HG03378 (cell line): ENCODE results near the gene FOXO3.
"Not testable (repeated sequence)": the region's sequence is repeated elsewhere in the genome, so short reads cannot be mapped to it uniquely, and the experiment has no call there.

Source experiments
- ATAC-seq: cut with Tn5 transposase; IDR thresholded peaks from one replicate; pipeline ENCODE4 v1.9.1; 2021; ENCODE audit warnings: mild to moderate bottlenecking, moderate library complexity; ENCODE audit not compliant: unreplicated experiment

Gene FOXO3

GRCh38 chr6:108655806-108656651 lies 95.3 kb downstream of the FOXO3 start:
- no peak for ATAC-seq

DNA sequence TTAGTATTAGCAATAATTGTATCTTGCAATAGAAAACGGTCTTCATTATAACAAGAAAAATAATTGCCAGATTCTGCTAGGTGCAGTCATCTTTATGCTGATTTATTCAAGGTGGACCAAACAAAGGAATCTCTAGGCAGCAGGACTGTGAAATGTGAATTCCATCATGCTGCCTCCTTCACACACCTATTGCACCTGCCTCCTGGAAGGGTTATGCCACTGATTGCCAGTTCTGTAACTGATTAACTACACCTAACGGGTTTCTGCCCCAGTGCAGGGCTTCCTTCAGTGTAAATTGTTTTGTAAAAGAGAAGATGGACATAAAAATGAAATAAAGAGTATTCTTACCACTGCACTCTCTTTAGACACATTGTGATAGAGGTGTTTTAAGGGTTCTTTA lies 96.1 kb downstream of the FOXO3 start:
- no peak for ATAC-seq

- ATAC-seq: no peak
These were observed 97.5 kb downstream of the FOXO3 start for GRCh38 chr6:108658174-108658573.

DNA sequence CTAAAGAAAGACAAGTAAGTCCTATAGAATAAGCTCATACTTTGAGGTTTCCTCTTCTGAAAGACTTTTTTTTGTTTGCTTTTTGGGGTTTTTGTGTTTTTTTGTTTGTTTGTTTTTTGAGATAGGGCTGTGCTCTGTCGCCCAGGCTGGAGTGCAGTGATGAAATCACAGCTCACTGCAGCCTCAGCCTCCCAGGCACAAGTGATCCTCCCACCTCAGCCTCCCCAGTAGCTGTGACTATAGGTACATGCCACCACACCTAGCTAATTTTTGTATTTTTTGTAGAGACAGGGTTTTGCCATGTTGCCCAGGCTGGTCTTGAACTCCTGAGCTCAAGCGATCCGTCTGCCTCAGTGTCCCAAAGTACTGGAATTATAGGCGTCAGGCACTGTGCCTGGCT lies 98.1 kb downstream of the FOXO3 start:
- not testable (repeated sequence) for ATAC-seq

DNA sequence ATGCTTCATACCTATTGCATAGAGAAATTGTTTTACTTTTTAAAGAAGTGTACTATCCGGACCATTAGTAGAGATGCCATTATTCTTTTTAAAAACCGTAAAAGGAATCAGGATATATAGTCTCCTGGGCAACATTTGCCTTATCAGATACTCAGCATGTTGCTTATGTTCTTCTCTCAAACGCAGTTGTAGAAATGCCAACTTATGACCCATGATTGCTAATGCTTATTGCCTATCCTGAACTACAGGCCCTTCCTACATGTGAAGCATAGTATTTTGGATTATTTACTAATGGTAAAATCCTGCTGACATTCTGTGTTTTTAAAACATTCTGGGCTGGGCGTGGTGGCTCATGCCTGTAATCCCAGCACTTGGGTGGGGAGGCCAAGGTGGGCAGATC lies 99.5 kb downstream of the FOXO3 start:
- ATAC-seq: no peak

DNA sequence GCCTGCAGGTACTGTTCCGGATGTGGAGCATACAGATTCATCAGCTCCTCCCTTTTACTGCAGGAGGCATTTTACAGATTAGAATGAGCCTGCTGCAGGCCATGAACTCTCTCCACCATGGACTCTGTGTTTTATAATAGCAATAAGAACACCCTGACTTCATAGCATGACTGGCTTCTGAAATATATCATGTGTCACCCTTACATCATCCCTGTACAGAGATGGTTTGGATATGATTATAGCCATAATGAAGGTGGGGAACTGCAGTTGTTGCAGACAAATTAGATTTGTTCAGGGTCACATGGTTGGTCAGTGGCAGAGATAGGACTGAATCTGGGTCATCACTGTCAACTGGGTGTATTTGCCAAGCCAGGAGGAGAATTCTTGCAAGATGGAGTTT lies 100.7 kb downstream of the FOXO3 start:
- ATAC-seq: no peak

- no peak for ATAC-seq
These were observed 101.3 kb downstream of the FOXO3 start for GRCh38 chr6:108661982-108662381.

DNA sequence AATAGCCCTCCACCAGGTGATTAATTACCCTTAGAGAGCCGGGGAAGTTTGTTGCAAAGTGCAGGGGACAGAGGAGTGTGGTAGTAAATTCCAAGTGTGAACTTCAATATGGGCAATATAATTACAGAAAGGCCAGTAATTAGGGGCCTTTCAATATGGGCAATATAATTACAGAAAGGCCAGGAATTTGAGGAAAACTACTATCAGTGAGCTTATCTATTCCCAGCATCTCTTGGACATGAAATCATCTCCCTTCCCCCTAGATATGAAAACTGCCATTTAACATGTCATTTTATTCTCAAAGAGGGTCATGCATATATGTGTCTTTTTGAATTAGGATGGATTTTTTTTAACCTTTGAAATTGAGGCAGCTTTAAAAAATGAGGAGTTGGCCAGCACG lies 102.0 kb downstream of the FOXO3 start:
- no peak for ATAC-seq

GRCh38 chr6:108663494-108664064 lies 102.9 kb downstream of the FOXO3 start:
- ATAC-seq: not testable (repeated sequence)

DNA sequence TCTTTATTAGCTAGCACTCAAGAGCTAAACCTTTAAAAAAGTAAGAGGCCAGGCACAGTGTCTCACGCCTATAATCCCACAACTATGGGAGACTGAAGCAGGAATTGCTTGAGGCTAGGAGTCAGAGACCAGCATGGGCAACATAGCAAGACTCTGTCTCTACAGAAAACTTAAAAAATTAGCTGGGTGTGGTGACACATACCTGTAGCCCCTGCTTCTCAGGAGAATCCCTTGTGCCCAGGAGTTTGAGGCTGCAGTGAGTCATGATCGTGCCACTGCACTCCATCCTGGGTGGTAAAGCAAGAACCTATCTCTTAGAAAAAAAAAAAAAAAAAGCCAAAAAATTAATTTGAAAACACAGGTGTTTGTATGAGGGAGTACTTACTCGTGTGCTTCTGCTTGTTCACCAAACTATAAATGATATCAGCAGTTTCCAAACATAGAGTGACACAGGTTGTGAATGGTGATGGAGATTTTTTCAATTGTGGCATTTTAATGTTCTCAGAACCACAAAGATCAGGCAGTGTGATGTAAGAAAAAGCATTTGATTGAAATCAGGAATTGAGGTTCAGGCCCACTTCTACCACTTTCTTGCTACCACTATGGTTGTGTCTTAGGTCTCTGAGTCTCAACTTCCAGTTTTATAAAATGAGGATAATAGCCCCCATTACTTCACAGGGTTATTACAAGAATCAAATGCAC lies 104.9 kb downstream of the FOXO3 start:
- ATAC-seq: no peak

DNA sequence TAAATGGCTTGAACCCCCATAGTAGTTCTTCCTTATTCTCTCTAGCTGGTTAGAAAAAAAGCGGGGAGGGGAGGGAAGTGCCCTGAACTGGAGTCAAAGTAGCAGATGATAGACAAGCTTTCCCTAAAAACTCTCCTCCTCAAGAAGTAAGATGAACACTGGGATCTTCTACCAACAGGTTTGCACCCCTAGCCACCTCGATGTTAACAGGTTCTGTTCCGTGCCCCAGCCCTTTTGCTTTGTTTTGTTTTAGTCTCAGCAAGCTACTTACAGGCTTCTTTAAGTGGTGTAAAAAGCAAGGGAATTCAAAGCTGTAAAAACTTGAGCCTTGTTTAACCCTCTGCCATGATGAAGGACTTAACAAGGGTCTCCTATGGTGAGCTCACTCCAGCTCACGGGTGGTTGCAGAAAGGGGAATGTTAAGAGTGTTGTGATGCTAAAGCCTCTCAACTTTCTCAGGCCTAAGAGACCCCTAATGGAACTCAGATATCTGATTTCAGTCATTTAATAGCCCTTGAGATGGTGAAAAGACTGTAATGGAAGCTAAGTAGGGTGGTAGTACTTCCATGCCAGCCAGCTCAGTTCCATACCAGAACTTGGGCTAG lies 106.0 kb downstream of the FOXO3 start:
- no peak for ATAC-seq

DNA sequence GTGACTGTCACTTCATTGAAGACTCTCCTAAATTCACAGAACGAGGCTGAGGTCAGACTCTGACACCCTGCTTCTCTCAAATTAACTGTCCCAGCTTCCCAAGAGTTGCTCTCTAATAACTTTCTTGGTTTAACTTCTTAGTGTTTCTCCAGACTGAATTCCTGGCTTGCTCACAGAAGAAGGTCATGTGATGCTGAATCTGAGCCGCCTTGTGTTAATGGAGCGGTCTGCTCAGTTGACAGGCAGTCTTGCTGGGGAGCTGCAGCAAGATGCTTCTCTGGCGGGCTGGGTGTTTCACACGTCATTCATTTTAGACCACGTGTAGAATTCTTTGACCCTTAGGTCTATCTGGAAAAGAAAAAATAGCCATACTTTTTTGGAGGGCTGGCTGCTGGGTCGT lies 107.3 kb downstream of the FOXO3 start:
- no peak for ATAC-seq

- ATAC-seq: no peak
These were observed 109.0 kb downstream of the FOXO3 start for GRCh38 chr6:108669673-108670072.

DNA sequence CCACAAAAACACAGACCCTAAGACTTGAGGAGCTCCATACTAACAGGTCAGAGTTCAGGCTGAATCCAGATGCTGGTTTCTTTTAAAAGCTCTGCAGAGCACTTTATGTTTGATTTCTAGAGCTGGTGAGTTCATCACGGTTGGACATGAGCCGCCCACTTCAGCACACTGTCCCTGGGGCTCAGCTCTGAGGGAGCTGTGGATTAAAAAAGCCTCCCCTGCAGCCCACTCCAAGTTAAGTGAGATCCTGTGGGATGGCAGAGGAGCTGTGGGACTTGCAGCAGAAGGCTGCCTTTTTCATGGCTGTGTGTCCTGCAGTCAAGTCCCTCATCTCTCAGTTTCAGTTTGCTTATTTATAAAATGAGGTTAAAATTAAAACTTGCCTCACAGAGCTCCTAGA lies 110.5 kb downstream of the FOXO3 start:
- ATAC-seq: no peak

DNA sequence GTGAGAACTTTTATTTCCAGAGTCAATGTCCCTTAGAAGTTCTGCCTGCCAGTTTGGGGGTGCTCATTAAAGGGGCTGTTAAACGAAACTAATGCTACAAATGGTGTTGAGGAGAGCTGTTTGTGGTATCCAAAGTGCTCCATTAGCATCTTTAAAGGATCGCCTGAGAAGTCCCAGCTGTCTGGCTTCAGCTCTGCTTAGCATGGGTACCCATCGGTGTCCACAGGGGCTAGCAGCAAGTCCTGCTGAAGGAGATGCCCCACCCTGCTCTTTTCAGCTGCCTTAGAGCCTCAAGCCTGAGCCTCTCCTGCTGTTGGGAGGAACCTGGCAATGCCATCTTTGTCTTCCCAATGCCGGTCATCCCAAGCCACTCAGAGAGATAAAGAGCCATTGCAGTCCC lies 111.1 kb downstream of the FOXO3 start:
- no peak for ATAC-seq

GRCh38 chr6:108672641-108673040 lies 111.9 kb downstream of the FOXO3 start:
- no peak for ATAC-seq

GRCh38 chr6:108673153-108673552 lies 112.4 kb downstream of the FOXO3 start:
- ATAC-seq: no peak

DNA sequence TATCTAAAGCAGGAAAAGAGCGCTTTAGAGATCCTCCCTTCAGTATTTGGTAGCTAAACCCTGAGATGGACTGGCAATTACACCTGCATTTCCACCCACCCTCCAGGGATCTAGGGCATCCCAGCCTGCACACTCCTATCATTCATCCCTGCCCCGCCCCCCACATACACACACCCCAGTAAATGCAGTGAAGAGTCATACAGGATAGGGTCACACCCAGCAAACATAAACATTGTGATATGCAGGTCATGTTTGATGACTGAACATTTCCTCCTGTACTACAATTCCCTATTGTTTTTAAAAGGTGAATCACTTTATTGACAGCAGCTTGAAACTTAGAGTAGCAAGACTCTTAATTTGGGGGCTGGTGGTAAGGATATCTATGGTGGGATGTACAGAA lies 112.9 kb downstream of the FOXO3 start:
- ATAC-seq: no peak

GRCh38 chr6:108675226-108676200 lies 114.8 kb downstream of the FOXO3 start:
- ATAC-seq: no peak

DNA sequence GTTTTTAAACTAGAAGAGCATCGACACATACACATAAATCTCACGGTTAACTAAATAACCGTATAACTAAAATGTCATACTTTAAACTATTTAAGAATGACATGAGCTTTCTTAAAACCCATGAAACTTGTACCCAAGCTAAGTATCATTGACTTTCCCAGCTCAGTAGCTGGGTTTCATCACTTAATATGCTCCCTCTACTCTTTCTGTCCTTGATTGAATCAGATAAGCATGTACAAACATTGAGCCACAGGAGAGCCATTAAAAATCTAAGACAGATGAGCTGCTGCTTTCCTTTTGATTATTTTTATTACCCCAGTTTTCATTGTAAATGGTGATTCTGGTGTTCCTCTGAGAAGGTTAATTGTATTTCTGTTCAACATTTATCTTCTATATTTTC lies 115.8 kb downstream of the FOXO3 start:
- no peak for ATAC-seq
